Effector CD8-positive, alpha-beta T cell (primary cell): Measurements from ENCODE around the gene CXCL1.
"Not testable (repeated sequence)": the region's sequence is repeated elsewhere in the genome, so short reads cannot be mapped to it uniquely, and the experiment has no call there.

Experiments
- DNase-seq: peaks from one replicate; lab custom pipeline; 2025; lab: John Stamatoyannopoulos, UW

CXCL1 gene

DNA sequence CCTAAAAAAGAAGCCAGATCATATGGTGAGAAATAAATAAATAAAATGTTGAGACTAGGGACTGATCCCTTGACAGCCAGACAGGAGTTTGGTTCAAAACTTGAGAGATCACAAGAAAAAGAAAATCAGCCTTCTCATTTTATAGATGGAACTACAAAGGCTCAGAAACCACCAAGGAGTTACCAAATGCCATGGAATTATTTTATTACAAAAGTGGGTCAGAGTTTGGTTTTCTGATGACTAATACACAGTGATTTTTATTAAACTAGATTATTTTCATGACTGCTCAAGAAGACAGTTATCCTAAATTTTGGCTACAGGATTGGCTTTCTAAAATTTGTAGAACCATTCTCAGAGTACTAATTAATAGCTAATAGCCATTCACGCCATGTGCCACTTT is 6.2 kb downstream of the CXCL1 start:
- DNase-seq = no peak

DNA sequence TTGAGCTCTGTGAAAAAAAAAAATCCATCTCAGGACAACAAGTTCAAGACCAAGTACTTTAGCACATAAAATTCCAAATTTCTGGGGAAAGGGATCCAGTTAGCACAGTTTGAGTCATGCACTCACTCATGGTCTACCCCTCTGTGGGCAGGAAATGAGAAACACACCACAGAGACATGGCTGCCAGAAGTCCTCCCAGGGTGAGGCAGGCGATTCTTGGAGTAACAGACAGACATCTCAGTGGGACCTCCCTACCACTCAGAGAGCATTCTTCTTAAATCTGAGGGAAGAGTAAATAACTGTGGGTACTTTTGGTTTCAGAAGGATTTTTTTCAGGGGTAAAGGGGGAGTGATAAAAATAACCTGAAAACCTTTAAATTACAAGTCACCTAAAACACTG is 14.1 kb downstream of the CXCL1 start:
- no peak for DNase-seq

DNA sequence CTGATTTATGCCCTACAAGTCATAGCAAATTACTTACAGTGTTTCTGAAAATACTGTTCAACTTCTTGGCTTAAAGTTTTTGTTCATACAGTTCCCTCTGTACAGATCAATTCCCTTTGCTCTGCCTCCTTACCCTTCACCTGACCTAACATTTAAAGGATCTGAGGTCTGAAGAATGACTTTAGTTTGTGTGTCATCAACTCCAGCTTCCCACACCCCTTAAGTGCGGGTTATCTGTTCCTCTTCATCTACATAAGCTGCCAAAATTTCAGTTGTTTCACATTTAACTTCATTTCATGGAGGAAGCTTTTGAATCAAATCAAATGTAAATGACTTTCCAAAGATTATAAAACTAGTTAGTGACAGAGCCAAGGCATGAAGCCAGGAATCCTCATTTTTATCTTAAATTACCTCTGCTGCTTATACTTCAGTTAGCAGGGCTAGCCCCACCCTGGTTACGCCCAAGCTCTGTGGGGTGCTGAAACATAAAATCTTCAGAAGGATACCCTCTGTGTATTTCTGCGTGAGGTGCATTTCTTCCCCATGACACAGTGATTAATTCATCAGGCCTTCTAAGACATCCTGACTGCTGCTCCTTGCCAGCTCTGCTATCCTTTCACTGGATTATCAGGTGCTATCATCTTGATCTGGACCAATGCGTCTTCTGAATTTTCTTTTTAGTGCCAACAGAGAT is 16.5 kb downstream of the CXCL1 start:
- DNase-seq = no peak

DNA sequence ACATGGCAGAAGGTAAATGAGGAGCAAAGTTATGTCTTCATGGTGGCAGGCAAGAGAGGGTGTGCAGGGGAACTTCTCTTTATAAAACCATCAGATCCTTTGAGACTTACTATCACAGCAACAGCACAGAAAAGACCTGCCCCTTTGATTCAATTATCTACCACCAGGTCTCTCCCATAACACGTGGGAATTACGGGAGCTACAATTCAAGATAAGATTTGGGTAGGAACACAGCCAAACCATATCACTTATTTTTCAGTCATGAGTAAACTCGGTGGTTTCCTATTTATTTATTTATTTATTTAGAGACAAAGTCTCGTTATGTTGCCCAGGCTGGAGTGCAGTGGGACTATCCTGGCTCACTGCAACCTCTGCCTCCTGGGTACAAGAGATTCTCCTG is 22.1 kb downstream of the CXCL1 start:
- no peak for DNase-seq

DNA sequence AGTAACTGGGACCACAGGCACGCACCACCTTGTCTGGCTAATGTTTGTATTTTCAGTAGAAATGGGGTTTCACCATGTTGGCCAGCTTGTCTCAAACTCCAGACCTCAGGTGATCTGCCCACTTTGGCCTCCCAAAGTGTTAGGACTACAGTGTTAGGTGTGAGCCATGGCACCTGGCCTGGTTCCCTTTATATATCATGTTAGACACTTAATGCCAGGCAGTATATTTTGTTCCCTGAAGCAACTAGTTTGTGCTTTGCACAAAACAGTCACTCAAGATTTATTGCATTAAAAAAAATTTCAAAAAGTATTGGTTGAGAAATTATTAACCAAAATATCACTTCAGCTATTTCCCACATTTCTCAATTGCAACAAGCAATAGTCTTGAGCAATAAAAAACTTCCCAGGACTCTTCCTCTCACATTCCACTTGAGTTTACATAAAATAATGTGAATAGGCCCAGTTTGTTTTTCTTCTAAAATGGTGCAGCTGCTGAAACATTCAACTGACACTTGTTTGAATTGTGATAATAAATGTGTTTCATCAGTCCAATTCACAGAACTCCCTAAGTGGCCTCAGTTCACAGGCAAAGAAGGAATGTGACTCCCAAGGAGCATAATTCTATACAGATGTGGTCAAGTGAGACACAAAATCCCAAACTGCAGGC is 22.7 kb downstream of the CXCL1 start:
- no peak for DNase-seq

DNA sequence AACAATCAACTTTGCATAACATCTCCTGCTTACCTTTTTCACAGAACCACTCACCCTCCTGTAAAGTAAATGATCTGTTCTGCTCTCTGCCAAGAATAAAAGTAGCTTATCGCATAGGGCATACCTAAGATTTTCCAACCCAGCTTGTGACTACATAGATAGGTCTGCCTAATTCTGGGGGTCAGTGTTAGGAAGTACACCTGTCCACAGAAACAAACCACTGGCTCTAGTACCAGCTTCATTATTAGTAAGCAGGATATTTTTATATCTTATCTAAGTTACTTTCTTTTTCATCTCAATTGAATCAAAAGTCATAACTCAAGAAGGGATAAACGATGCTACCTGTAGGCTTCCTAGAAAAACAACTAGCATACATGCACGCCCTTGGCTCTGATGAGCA is 23.8 kb downstream of the CXCL1 start:
- DNase-seq = no peak

DNA sequence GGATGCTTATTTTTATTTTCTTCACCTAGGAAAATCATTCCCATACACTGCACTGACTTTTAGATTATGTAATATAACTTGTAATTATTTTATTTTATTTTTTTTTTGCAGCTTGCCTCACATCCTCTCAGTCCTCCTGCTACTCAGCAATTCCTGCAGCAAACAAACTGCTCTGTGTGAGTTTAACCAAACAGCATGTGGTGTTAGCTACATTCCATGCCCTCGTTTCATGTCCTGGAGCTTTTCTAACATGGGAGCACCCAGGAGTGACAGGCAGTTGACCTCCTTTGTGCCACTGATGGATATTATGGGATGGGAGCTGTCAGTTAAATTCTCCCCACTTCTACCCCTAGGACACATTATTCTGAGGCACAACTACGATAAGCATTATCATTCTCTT is 24.8 kb downstream of the CXCL1 start:
- DNase-seq = no peak

DNA sequence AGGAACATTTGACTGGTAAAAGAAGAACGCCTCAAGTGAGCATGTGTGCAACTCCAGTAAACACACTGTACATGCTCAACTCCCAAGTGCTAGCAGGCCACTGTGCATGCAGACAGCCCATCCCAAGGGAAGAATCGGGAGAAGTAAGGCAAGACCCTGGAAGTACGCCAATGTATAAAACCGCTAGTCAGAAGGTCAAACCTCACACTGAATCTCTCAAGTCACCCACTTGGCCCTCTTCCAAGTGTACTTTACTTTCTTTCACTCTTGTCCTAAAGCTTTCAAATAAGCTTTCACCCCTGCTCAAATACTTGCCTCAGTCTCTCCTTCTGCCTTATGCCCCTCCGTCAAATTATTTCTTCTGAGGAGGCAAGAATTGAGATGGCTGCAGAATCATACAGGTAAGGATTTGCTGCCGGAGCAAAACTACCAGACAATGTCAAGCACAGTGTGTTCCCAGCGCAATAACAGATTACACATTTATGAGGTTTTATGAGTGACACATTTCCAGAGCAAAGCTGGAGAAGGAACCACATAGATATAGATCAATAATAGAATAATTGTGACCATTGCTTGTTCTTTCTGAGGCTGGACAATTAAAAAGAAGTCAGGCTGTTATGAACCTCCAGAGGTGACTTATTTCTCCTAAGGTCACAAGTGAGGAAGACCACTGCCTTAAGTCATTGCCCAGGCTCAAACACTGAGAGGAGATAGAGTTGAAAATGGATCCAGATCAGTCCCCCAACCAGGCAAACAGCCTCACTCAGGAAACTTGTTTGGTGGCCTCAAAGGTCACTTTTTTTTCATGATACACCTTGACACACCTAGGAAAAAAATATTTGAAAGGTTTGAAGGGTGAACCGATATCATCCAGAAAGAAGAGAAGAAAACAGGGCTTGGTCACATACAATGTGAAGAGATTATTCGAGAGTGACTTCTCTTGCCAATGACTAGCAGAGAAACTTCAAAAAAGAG is 26.3 kb downstream of the CXCL1 start:
- DNase-seq = no peak

DNA sequence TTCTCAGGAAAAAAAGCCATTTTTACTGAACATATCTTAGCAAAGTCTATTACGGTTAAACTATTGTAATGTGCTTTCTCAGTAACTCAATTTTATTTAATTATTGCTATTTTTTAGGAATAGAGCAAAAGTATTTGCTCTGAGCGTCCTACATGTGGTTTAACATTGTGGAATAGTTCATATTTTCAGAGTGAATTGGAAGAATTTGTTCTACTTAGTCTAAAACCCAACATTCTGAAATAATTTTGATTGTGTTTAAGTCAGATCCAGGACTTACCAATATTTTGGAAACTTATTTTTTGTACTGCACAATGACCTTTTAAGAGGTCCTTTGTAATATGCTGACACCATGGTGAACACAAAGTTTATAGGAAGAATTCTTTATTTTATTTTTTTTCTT is 27.2 kb downstream of the CXCL1 start:
- DNase-seq = no peak

DNA sequence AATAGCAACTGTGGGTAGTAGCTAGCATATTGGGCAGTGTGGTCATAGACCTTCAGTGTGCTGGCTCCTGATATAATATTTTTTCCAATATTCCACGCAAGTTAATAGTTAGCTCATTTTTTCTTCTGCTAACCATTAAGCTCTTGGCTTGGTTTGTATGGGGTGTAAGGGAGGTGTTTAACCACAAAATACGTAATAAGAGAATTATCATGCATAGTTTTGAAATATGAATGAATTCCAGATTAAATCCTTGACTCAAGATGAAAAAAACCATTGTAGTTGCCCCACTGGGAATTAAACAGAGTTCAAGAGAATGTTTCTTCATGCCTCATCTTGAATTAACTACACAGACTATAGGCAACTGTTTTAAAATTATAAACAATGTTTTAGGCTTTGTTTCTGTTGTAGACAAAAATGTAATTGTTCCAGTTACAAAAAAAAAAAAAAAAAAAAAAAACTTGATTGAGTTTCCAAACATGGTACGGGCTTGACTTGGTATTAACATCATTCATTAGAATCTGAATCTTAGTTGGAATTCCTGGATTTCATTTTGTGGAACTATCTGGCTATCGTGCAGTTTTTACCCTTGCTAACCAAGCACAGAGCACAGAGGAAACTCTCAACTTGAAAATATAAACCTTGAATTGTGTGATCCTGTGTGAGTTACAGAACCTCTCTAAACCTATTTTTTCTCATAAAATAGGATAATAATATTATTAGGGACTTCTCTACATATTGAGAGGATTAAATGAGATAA is 28.4 kb downstream of the CXCL1 start:
- no peak for DNase-seq

DNA sequence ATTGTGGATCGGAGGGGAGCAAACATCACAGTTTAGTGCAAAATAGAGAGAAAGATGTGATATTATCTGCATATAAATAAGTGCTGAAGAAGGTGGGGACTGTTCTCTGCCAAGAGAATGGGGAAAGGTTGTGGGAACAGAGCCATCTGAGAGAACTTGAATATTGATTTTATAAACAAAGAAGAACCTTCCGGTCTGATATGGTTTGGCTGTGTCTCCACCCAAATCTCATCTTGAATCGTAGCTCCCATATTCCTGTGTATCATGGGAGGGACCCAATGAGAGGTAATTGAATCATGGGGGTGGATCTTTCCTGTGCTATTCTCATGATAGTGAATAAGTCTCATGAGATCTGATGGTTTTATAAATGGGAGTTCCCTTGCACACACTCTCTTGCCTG is 30.1 kb downstream of the CXCL1 start:
- not testable (repeated sequence) for DNase-seq

DNA sequence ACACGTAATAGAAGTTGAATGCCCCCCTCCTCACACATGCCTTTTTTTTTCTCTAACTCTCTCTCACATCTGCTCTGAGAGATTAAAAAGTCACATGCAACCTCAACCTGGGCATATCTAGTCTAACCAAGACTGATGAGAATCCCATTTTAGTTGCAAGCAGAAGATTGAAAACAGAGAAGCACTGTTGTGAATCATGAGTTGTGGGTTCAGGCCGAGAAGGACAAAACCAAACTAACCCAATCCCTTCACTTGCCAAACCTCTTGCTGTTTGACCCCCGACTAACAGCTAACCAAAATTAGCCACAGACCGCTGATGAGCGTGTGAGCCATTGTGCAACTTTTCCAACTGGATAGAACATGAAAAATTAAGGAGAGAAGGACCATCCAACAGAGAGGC is 31.8 kb downstream of the CXCL1 start:
- no peak for DNase-seq

DNA sequence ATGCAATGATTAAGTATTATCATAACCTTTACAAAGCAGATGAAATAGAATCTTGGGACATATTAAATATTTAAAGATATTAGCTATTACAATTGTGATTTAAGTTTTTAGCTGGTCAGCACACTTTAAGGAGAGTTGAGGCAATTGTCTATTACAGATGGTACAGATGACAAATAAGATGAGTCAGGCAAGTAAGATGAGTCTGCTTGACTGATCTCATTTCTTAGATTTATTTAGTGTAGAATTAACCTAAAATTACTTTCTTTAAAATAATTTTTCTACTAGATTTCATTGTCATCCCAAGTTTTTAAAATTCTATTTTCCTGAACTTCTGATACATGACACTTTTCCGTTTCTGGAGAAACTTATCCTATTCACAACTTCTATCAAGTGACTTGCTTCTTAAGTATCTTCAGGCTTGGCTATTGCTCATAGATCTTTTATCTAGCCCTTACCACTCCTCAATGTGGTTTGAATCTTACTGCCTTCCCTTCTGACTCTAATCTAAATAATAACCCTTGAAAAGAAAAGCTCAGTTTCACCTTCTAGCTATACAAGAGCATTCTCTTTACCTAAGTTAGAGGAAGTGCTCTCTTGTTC is 32.9 kb downstream of the CXCL1 start:
- DNase-seq = no peak

DNA sequence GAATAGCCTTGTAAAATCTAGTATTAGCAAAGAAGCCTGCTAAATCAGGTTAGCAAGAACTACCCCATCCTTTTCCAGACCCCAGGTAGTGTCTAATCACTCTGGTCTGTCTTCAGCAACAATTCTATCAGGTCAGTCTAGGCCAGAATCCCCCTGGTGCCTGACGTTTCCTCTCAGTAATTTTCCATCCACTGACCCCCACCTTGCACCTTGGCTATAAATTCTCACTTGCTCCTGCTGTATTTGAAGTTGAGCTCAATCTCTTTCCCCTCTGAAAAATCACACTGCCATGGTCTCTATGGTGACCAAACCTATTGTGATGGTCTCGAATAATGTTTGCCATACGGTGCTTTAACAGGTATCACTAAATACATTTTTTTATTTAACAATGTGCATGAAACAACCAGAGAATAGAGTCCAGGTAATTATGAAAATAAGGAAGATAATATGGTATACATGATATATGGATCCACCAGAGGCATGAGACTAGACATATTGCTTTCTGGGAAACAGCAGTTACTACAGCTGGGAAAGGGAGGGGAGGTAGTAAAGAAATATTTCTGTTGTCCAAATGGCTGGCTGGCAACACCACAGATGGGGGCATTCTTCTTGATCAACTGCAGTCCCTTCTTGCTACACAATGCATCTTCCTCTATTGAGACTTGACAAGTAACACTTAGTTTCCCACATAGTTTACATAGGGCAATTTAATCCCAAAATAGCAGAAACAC is 33.8 kb downstream of the CXCL1 start:
- DNase-seq = no peak

DNA sequence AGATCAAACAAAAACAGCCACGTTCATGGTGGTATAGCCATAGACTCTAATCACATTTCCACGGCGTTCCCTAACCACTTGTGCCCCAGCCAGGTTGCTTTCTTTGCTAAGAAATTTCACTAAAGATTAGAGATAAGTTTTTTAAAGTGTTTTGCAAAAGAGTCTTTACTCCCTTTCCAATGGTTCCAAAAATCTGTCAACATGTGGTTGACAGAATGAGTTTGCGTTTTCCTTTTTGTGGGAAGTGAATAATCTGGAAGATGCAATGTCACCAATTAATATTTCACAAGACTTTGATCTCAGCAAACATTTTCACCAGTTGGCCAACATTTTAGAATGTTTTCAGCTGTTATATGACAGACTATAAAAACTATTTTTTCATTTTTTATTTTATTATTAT is 35.3 kb downstream of the CXCL1 start:
- no peak for DNase-seq

DNA sequence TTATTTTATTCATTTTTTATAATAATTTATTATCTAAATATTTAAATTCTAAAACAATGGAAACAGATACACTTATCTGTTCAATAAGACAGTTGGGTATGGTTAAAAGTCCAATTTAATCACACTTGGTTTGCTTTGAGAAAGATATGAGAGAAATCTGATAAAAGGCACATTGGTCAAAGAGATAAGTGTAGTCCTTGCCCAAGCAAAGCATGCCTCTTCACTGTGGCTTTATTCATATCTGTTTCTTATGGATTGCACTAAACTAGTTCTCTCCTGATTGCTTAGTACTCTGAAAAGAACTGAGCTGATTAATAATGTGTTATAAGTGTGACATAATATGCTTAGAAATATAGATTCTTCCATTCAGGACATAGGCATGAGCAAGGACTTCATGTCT is 39.8 kb downstream of the CXCL1 start:
- DNase-seq = no peak

DNA sequence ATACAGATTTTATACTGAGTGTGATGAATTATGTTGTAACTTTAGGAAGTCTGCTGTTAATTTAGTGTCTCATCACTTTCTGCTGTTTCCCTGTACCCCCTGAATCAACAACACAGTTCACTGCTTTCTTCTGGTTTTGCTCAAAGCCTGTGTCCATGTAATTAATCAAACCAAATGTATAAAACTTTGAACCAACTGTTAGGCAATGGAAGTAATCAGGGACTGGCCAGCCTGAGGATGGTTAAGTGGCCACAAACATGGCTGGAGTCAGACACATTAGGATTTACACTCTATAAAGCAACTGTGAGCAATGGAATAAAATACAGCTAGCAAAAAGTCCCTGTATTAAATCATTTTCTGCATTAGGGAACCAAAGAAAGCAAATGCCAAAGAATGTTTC is 42.6 kb downstream of the CXCL1 start:
- DNase-seq = no peak

DNA sequence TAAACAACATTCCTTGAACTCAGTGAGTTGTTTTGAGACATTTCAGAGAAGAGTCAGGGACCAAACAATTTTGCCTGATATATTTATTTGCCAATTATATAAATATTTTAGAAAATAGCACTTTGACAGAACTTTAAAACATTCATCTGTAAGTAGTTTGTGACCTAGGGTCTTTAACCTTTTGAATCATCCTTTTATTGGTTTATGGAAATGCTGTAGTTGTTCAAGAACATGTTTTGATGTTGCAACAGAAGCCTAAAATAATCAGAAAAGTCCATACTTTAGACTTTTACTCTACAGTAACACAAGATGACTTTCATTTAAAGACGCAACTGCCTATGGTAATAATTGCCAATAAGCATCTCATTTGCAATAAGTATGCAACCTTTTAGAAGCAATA is 43.0 kb downstream of the CXCL1 start:
- no peak for DNase-seq

DNA sequence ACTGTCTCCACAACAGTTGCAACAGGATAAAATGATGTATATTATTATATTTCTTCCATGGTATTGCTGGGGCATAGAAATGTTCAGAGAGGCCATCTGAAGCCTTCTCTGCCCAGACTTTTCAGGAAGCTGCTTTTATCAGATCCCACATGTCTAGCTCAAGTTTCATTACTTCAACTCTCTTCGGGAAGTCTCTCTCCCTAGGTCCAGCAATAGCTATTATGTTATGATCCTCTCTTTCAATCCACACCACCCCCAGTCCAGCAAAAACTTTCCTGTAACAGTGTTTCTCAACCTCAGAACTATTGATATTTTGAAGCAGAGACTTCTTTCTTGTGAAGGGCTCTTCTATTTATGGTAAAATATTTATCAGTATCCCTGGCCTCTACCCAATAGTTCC is 44.9 kb downstream of the CXCL1 start:
- no peak for DNase-seq

DNA sequence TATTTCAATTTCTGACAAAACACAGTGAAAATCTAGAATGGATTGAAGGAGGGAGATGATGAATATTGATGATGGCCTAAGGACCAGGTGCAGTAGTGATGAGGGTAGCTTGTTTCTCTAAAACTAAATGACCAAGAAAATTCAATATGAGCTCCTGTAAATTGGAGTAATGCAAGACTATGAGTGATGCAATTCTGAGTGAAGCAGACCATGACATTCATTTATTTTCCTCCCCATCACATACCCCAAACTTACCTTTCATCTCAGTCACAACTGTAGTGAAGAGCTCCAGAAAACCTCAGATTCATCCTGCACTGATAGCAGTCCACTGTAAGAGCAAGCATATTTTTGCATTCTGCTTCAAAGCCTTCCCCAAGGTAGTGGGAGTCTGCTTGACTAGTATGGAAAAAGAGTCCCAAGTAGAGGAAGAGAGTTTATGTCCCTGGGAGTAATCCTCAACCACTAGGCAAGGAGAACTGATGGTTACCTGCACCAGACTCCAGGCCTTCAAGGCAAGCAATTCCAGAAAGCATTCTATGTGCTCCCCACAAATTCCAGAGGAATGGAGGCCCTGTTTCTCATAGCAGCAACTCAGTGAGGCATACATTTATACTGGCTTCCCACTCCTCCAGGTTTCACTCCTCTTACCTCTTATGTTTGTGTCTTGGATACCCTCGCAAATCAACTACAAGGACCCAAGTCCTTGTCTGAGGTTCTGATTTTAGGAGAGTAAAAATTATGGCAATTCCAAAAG is 47.2 kb downstream of the CXCL1 start:
- no peak for DNase-seq
